Smooth muscle cell (in vitro differentiated cells): ENCODE data around the gene INIP. TPM values are rescaled to one million over a fixed set of nuclear protein-coding genes. Genes with fewer than 3 reads are reported as not detected.

Experiments
- DNase-seq: peaks from one replicate; lab custom pipeline; 2025; ENCODE audit not compliant: unreplicated experiment; lab: John Stamatoyannopoulos, UW
- H2AFZ ChIP-seq: fragments of 200-600 bp; sonication (generic); 2 replicates; pipeline ENCODE4 v1.6.0; 2016; ENCODE audit warnings: antibody characterized with exemption, low read depth, mild to moderate bottlenecking
- H3F3A ChIP-seq: fragments of 200-600 bp; sonication (generic); 2 replicates; pipeline ENCODE4 v1.6.0; 2017; ENCODE audit warnings: antibody characterized with exemption, low read depth
- H3K27ac ChIP-seq: fragments of 200-600 bp; sonication (generic); 2 replicates; pipeline ENCODE4 v1.5.1; 2016; ENCODE audit warnings: low read depth, mild to moderate bottlenecking
- H3K27me3 ChIP-seq: fragments of 200-600 bp; sonication (generic); 2 replicates; pipeline ENCODE4 v1.6.1; 2016; ENCODE audit warnings: low read depth, mild to moderate bottlenecking
- H3K36me3 ChIP-seq: fragments of 200-600 bp; sonication (generic); 2 replicates; pipeline ENCODE4 v1.5.1; 2016; ENCODE audit warnings: low read depth
- H3K4me1 ChIP-seq: fragments of 200-600 bp; sonication (generic); 2 replicates; pipeline ENCODE4 v1.5.1; 2016; ENCODE audit warnings: low read depth
- H3K4me2 ChIP-seq: fragments of 200-600 bp; sonication (generic); 2 replicates; pipeline ENCODE4 v1.6.0; 2016; ENCODE audit warnings: mild to moderate bottlenecking
- H3K4me3 ChIP-seq: fragments of 200-600 bp; sonication (generic); 2 replicates; pipeline ENCODE4 v1.5.1; 2016; ENCODE audit warnings: mild to moderate bottlenecking
- H3K79me2 ChIP-seq: fragments of 200-600 bp; sonication (generic); 2 replicates; pipeline ENCODE4 v1.6.0; 2016; ENCODE audit warnings: low read depth, mild to moderate bottlenecking
- H3K9ac ChIP-seq: fragments of 200-600 bp; sonication (generic); 2 replicates; pipeline ENCODE4 v1.6.0; 2016; ENCODE audit warnings: low read depth
- H3K9me3 ChIP-seq: fragments of 200-600 bp; sonication (generic); replicated peaks from 2 replicates; pipeline ENCODE4 v1.5.1; 2016; ENCODE audit warnings: low read depth
- H4K20me1 ChIP-seq: fragments of 200-600 bp; sonication (generic); 2 replicates; pipeline ENCODE4 v1.6.0; 2016; ENCODE audit warnings: low read depth
- WGBS: methylation state at CpG from one replicate; pipeline ENCODE4 v1.1.7; 2016; ENCODE audit warnings: low lambda C conversion rate; 5-methylcytosine and 5-hydroxymethylcytosine counted together
- polyA plus RNA-seq: library from polyadenylated mRNA; unstranded; fragments of >200 nt; fragmentation: Nextera tagmentation; extraction: Ambion mirVana; gene quantifications from 2 replicates; pipeline ENCODE4 v1.2.1, GENCODE V29; 2016
- total RNA-seq: library from RNA; depleted of rRNA; stranded (reverse); fragments of >200 nt; gene quantifications from 2 replicates; pipeline ENCODE4 v1.2.3, GENCODE V29; 2014
- TF ChIP-seq, protein P1 (sequence below): fragments of 200-600 bp; sonication (generic); IDR thresholded peaks from 2 replicates; pipeline ENCODE4 v1.5.1; 2017; ENCODE audit warnings: borderline replicate concordance, mild to moderate bottlenecking, antibody characterized with exemption; ENCODE audit not compliant: insufficient read depth, poor library complexity, severe bottlenecking

INIP gene
- total and polyA plus RNA-seq, 2 experiments from 2014 or later = 19.8 to 25.8 TPM

- Histone ChIP-seq H3K4me1 (no peaks in the 10 kb centered on the region), H3K36me3 (no peaks in the 10 kb centered on the region), H4K20me1 (no peaks in the 10 kb centered on the region), H2AFZ (no peak overlapping the region), H3K9me3 (no peaks in the 10 kb centered on the region), H3K27ac (no peak overlapping the region), H3K27me3 (no peaks in the 10 kb centered on the region), H3K4me3 (no peak overlapping the region), H3F3A (no peaks in the 10 kb centered on the region), H3K79me2 (no peaks in the 10 kb centered on the region), H3K4me2 (no peak overlapping the region), H3K9ac (no peak overlapping the region)
- TF ChIP-seq, protein P1, sequence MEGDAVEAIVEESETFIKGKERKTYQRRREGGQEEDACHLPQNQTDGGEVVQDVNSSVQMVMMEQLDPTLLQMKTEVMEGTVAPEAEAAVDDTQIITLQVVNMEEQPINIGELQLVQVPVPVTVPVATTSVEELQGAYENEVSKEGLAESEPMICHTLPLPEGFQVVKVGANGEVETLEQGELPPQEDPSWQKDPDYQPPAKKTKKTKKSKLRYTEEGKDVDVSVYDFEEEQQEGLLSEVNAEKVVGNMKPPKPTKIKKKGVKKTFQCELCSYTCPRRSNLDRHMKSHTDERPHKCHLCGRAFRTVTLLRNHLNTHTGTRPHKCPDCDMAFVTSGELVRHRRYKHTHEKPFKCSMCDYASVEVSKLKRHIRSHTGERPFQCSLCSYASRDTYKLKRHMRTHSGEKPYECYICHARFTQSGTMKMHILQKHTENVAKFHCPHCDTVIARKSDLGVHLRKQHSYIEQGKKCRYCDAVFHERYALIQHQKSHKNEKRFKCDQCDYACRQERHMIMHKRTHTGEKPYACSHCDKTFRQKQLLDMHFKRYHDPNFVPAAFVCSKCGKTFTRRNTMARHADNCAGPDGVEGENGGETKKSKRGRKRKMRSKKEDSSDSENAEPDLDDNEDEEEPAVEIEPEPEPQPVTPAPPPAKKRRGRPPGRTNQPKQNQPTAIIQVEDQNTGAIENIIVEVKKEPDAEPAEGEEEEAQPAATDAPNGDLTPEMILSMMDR = no peak
- DNase-seq = no peak
- WGBS = 98% methylated on average over 5 of the region's 5 CpGs
These were observed 54.2 kb downstream of the INIP start for GRCh38 chr9:112663681-112664080.

DNA sequence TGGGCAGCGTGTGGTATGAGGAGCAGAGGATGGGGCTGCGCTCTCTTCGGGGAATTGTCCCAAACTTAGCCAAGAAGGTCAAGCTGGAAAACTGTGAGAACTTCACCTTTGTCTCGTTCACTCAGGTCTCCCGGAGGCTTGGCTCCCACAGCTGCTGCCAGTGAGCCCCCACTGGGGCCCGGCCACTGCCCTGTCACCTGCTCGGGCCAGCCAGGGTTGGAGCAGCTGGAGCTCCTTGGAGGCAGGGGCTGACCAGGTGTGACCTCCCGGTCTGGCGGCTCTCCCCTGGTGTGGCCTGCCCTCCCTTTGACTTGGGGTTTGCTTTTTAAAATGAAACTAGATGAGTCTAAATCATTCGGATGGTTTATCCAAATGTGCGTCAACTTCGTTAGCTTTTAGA lies 58.0 kb downstream of the INIP start:
- Histone ChIP-seq H2AFZ (no peak overlapping the region), H3K79me2 (no peaks in the 10 kb centered on the region), H3F3A (no peaks in the 10 kb centered on the region), H3K36me3 (no peaks in the 10 kb centered on the region), H3K4me1 (no peaks in the 10 kb centered on the region), H3K4me2 (no peak overlapping the region), H3K9me3 (no peaks in the 10 kb centered on the region), H3K27ac (no peak overlapping the region), H3K4me3 (no peak overlapping the region), H3K9ac (no peak overlapping the region), H3K27me3 (no peaks in the 10 kb centered on the region), H4K20me1 (no peaks in the 10 kb centered on the region)
- DNase-seq = no peak
- 97% methylated on average over 12 of the region's 12 CpGs for WGBS
- TF ChIP-seq, protein P1 = no peak

- Histone ChIP-seq H3K4me2 (no peak overlapping the region), H3F3A (no peaks in the 10 kb centered on the region), H3K9me3 (no peaks in the 10 kb centered on the region), H3K79me2 (no peaks in the 10 kb centered on the region), H3K36me3 (no peaks in the 10 kb centered on the region), H3K27ac (no peak overlapping the region), H3K4me1 (peaks cover 7% of the 10 kb centered on the region), H2AFZ (no peak overlapping the region), H4K20me1 (no peaks in the 10 kb centered on the region), H3K4me3 (no peak overlapping the region), H3K9ac (no peak overlapping the region), H3K27me3 (no peaks in the 10 kb centered on the region)
- TF ChIP-seq, protein P1 = no peak
- no peak for DNase-seq
- WGBS = 43% methylated on average over 3 of the region's 3 CpGs
These were observed 62.2 kb downstream of the INIP start for GRCh38 chr9:112655668-112656067.

DNA sequence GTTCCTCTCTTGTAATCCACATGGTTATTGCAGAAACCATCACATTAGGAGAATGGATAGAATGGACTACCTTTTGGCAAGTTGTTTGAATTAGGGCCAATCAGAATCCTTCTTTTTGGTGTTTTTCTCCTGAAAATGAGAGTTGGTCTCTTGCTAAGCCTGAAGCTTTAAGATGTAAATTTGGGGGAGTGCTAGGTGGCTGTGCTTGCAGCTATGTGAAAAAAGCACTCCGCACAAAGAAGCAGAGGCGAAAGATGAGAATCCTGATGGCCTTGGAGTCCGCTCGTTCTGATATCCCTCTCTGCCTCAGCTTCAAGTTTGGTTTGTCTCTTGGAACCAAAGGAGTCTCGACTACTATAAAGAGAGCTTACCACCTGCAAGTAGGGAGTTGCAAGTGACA lies 63.6 kb downstream of the INIP start:
- Histone ChIP-seq H3K36me3 (no peaks in the 10 kb centered on the region), H3K27ac (no peak overlapping the region), H3K9me3 (no peaks in the 10 kb centered on the region), H3K4me2 (no peak overlapping the region), H3K9ac (no peak overlapping the region), H3K4me3 (no peak overlapping the region), H3F3A (no peaks in the 10 kb centered on the region), H4K20me1 (no peaks in the 10 kb centered on the region), H3K4me1 (peaks cover 7% of the 10 kb centered on the region), H2AFZ (no peak overlapping the region), H3K79me2 (no peaks in the 10 kb centered on the region), H3K27me3 (no peaks in the 10 kb centered on the region)
- no peak for DNase-seq
- TF ChIP-seq, protein P1 = no peak
- WGBS = 67% methylated on average over 5 of the region's 5 CpGs
